Fibroblast of lung (primary cell): ENCODE measurements around the gene SERINC5. TPM values are rescaled to one million over a fixed set of nuclear protein-coding genes. Genes with fewer than 3 reads are reported as not detected.

ENCODE experiments used
- DNase-seq, 2 donors: peaks; one replicate each; pipeline versions ENCODE4 v3.0.0 to v3.0.0-alpha.2; 2010; ENCODE audit warnings: low read depth in 2 of 2
- H2AFZ ChIP-seq: 2 replicates; pipeline ENCODE4 v1.5.1; 2012; ENCODE audit warnings: low read length, control low read depth, inconsistent platforms
- H3K27ac ChIP-seq: 2 replicates; pipeline ENCODE4 v1.5.1; 2011; ENCODE audit warnings: low read length, control low read depth; ENCODE audit not compliant: insufficient read depth
- H3K27me3 ChIP-seq: 2 replicates; pipeline ENCODE4 v1.5.1; 2011; ENCODE audit warnings: mild to moderate bottlenecking, low read length; ENCODE audit not compliant: control insufficient read depth, insufficient read depth
- H3K36me3 ChIP-seq: 2 replicates; pipeline ENCODE4 v1.5.1; 2011; ENCODE audit warnings: low read length; ENCODE audit not compliant: control insufficient read depth, insufficient read depth
- H3K4me1 ChIP-seq: 2 replicates; pipeline ENCODE4 v1.5.1; 2011; ENCODE audit warnings: low read length; ENCODE audit not compliant: control insufficient read depth, insufficient read depth; ENCODE audit errors: extremely low read depth
- H3K4me2 ChIP-seq: 2 replicates; pipeline ENCODE4 v1.5.1; 2011; ENCODE audit warnings: low read length, control low read depth; ENCODE audit not compliant: insufficient read depth; ENCODE audit errors: extremely low read depth
- H3K4me3 ChIP-seq, 4 experiments: fragments of 200-600 bp in 1 of 4; sonication (generic) in 1 of 4; replicated peaks in 1 of 4; 2 replicates each; pipeline ENCODE4 v1.5.1; 2011 to 2016; ENCODE audit warnings: low read length in 4 of 4, low read depth in 3 of 4, mild to moderate bottlenecking in 3 of 4, control low read depth in 2 of 4, inconsistent platforms in 1 of 4, mixed read lengths in 1 of 4; ENCODE audit not compliant: insufficient read depth in 1 of 4; ENCODE audit errors: control extremely low read depth in 1 of 4
- H3K79me2 ChIP-seq: 2 replicates; pipeline ENCODE4 v1.5.1; 2012; ENCODE audit warnings: mild to moderate bottlenecking, low read length, inconsistent platforms; ENCODE audit not compliant: control insufficient read depth, insufficient read depth
- H3K9ac ChIP-seq: 2 replicates; pipeline ENCODE4 v1.5.1; 2011; ENCODE audit warnings: mild to moderate bottlenecking, low read length, control low read depth; ENCODE audit not compliant: insufficient read depth
- H3K9me3 ChIP-seq: 2 replicates; pipeline ENCODE4 v1.5.1; 2012; ENCODE audit warnings: low read depth, low read length; ENCODE audit not compliant: control insufficient read depth, insufficient read depth
- H4K20me1 ChIP-seq: 2 replicates; pipeline ENCODE4 v1.5.1; 2011; ENCODE audit warnings: low read length; ENCODE audit not compliant: control insufficient read depth, insufficient read depth; ENCODE audit errors: extremely low read depth
- EZH2 ChIP-seq: IDR thresholded peaks from 2 replicates; pipeline ENCODE4 v1.5.1; 2012; ENCODE audit warnings: low read length, control low read depth, mild to moderate bottlenecking; ENCODE audit errors: missing control alignments
- polyA plus RNA-seq, 2 donors: library from polyadenylated mRNA; depleted of rRNA in 1 of 2; stranded (reverse) in 1 of 2; unstranded in 1 of 2; fragments of >200 nt; gene quantifications; 2 replicates each; pipeline ENCODE4 v1.2.1, GENCODE V29; 2011 to 2012; ENCODE audit warnings: missing spikeins in 1 of 2
- total RNA-seq: library from RNA; depleted of rRNA; stranded (reverse); fragments of >200 nt; gene quantifications from 2 replicates; pipeline ENCODE4 v1.2.1, GENCODE V29; 2014
- TF ChIP-seq, protein P1 (sequence below), 2 donors: IDR thresholded peaks in 1 of 2; conservative IDR thresholded peaks in 1 of 2; 1 replicate in 1 of 2; 2 replicates in 1 of 2; pipeline ENCODE4 v1.5.1; 2011 to 2012; ENCODE audit warnings: low read length in 2 of 2, control low read depth in 1 of 2, inconsistent platforms in 1 of 2, low read depth in 1 of 2, mild to moderate bottlenecking in 1 of 2

Gene SERINC5
- total and polyA plus RNA-seq, 2 donors (not counting 1 experiment from before 2014, with no cell fraction given): 9.5 to 10.9 TPM

DNA sequence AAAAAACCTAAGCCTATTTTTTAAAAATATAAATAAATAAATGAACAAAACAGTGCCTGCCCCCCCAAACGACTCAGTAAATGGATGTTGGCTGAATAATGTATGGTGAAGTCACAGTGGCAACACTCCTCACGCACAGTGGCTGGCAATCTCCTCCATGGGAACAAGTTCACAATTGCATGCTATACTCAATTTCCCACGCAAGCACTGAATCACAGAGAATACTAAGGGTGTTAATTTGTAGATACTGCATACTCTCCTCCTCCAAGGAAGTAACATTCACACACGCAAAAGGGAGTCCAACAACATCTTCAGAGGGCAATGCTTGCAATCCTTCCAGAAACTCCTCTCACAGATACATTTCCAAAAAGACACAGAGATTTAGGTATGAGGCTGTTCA lies 47.5 kb downstream of the SERINC5 start:
- Histone ChIP-seq H2AFZ (no peak overlapping the region), H3K4me3 (no peak overlapping the region), H4K20me1 (no peaks in the 10 kb centered on the region), H3K27ac (no peak overlapping the region), H3K9me3 (no peaks in the 10 kb centered on the region), H3K4me2 (no peak overlapping the region), H3K4me1 (no peaks in the 10 kb centered on the region), H3K27me3 (no peaks in the 10 kb centered on the region), H3K9ac (no peak overlapping the region), H3K79me2 (no peaks in the 10 kb centered on the region), H3K36me3 (no peaks in the 10 kb centered on the region)
- no peak for TF ChIP-seq EZH2
- TF ChIP-seq, protein P1, sequence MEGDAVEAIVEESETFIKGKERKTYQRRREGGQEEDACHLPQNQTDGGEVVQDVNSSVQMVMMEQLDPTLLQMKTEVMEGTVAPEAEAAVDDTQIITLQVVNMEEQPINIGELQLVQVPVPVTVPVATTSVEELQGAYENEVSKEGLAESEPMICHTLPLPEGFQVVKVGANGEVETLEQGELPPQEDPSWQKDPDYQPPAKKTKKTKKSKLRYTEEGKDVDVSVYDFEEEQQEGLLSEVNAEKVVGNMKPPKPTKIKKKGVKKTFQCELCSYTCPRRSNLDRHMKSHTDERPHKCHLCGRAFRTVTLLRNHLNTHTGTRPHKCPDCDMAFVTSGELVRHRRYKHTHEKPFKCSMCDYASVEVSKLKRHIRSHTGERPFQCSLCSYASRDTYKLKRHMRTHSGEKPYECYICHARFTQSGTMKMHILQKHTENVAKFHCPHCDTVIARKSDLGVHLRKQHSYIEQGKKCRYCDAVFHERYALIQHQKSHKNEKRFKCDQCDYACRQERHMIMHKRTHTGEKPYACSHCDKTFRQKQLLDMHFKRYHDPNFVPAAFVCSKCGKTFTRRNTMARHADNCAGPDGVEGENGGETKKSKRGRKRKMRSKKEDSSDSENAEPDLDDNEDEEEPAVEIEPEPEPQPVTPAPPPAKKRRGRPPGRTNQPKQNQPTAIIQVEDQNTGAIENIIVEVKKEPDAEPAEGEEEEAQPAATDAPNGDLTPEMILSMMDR (conservative IDR thresholded peaks at IDR 0.05 in 1 of 2, IDR thresholded peaks at IDR 0.05 in 1 of 2; ENCODE audit: low read depth in 1 of 2, low read length in 2 of 2): no peak
- no peak for DNase-seq

DNA sequence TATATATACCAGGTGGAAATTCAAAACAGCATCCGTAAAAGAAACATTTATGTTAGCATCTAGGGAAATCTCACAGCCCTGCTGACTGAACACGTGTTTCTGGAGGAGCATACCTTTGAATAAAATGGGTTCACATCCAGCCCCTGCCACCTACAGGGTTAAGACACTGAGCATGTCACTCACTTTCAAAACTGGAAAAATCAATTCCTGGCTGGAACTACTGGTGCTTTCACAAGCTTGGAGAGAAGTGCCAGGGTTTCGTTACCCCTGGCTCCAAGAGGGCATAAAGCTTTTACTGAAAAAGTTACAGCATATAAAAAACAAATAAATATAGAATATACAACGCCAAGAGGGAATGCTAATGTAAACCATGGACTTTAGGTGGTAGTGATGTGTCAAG lies 48.0 kb downstream of the SERINC5 start:
- no peak overlapping the region for H2AFZ ChIP-seq
- no peaks in the 10 kb centered on the region for H3K27me3 ChIP-seq
- H3K4me3 ChIP-seq: no peak overlapping the region
- H4K20me1 ChIP-seq: no peaks in the 10 kb centered on the region
- no peak overlapping the region for H3K9ac ChIP-seq
- H3K79me2 ChIP-seq: no peaks in the 10 kb centered on the region
- no peak for TF ChIP-seq EZH2
- TF ChIP-seq, protein P1 (conservative IDR thresholded peaks at IDR 0.05 in 1 of 2, IDR thresholded peaks at IDR 0.05 in 1 of 2; ENCODE audit: low read depth in 1 of 2, low read length in 2 of 2): no peak
- H3K4me2 ChIP-seq: no peak overlapping the region
- H3K27ac ChIP-seq: no peak overlapping the region
- DNase-seq: no peak
- no peaks in the 10 kb centered on the region for H3K4me1 ChIP-seq
- H3K9me3 ChIP-seq: no peaks in the 10 kb centered on the region
- H3K36me3 ChIP-seq: no peaks in the 10 kb centered on the region

DNA sequence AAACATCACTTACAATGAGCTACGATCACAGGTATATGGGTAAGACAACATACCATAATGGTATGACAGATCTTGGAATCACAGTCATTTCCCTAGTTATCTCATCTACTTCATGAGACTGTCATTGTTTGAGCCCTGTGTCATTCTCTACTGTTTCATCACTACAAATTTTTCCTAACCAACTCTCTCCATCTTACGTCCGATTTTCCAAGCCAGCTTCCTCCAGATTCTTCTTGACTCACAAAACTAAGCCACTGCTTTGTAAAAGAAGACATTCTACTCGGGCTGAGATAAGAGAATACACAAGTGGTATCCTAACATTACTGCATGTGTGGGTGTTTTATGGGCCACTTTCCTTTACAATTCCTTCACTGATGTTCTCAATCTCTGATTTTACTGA lies 49.6 kb downstream of the SERINC5 start:
- Histone ChIP-seq H2AFZ (no peak overlapping the region), H3K4me2 (no peak overlapping the region), H3K9me3 (no peaks in the 10 kb centered on the region), H3K4me3 (no peak overlapping the region), H4K20me1 (no peaks in the 10 kb centered on the region), H3K36me3 (no peaks in the 10 kb centered on the region), H3K27ac (no peak overlapping the region), H3K79me2 (no peaks in the 10 kb centered on the region), H3K27me3 (no peaks in the 10 kb centered on the region), H3K4me1 (no peaks in the 10 kb centered on the region), H3K9ac (no peak overlapping the region)
- DNase-seq: peak in 1 of 2 donors; percentile 91
- TF ChIP-seq EZH2: no peak
- TF ChIP-seq, protein P1 (conservative IDR thresholded peaks at IDR 0.05 in 1 of 2, IDR thresholded peaks at IDR 0.05 in 1 of 2; ENCODE audit: low read depth in 1 of 2, low read length in 2 of 2): no peak
